ENCODE results near the gene CLASP1.
A peak's percentile ranks its signal among the peaks of the same experiment; 100 is the strongest.
"Not testable (repeated sequence)": the region's sequence is repeated elsewhere in the genome, so short reads cannot be mapped to it uniquely, and the experiment has no call there.

CLASP1 gene

DNA sequence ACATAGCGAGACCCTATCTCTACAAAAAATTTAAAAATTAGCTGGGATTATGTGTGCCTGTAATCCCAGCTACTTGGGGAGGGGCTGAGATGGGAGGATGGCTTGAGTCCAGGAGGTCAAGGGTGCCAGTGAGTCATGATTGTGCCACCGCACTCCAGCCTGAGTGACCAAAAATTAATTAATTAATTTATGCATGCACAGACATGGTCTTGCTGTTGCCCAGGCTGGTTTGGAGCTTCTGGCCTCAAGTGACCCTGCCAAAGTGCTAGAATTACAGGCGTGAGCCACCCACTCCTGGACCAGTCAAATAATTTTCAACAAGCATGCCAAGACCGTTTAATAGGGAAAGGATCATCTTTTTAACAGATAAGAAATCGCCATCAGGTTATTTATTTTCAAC lies 306.5 kb downstream of the CLASP1 start:
- Mint-ChIP-seq H3K4me1 (ENCODE audit: low read depth in 2 of 2) (no peaks in the 10 kb centered on the region), H3K27ac (no peak overlapping the region), H3K9me3 (no peaks in the 10 kb centered on the region), H3K4me3 (no peak overlapping the region), H3K36me3 (ENCODE audit: insufficient read depth) (peaks cover 64% of the 10 kb centered on the region), H3K27me3 (no peaks in the 10 kb centered on the region)
- no peak for DNase-seq
- no peak for ATAC-seq (replicated peaks)

DNA sequence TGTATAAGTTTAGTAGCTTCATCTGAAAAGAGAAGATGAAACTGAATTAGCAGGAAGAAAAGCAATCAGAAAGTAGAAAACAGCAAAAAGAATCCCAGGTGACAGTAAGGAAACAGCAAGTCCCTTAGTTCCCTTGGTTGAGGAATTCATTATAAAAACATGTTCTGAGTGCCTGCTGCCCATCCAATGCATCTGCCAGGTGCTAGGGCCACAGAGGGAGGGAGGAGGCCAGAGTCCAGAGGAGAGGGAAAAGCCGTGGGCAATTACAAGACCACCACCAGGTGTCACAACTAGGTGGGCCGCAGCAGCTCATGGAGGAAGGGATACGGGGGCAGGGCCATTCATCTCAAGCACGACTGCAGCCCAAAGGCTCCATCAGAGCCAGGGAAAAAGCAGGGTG lies 308.3 kb downstream of the CLASP1 start:
- Mint-ChIP-seq H3K4me1 (ENCODE audit: low read depth in 2 of 2) (peaks cover 0 to 2% of the 10 kb centered on the region in 2 donors), H3K27me3 (no peaks in the 10 kb centered on the region)
- ATAC-seq (replicated peaks) = no peak

GRCh38 chr2:121338281-121338680 lies 311.0 kb downstream of the CLASP1 start:
- no peaks in the 10 kb centered on the region for H3K27me3 Mint-ChIP-seq
- H3K9me3 Mint-ChIP-seq = no peaks in the 10 kb centered on the region
- H3K4me1 Mint-ChIP-seq (ENCODE audit: low read depth in 2 of 2) = peaks cover 2 to 7% of the 10 kb centered on the region in 2 donors
- H3K36me3 Mint-ChIP-seq (ENCODE audit: insufficient read depth) = peaks cover 34% of the 10 kb centered on the region
- no peak for ATAC-seq (replicated peaks)
- H3K27ac Mint-ChIP-seq = no peak overlapping the region
- no peak overlapping the region for H3K4me3 Mint-ChIP-seq
- DNase-seq = no peak

More for the DNA sequence above, 308.3 kb downstream of the CLASP1 start:
- peaks cover 55% of the 10 kb centered on the region for H3K36me3 Mint-ChIP-seq (ENCODE audit: insufficient read depth)
- H3K4me3 Mint-ChIP-seq = no peak overlapping the region
- peak overlapping the region; percentile 11 to 72 for H3K27ac Mint-ChIP-seq
- H3K9me3 Mint-ChIP-seq = no peaks in the 10 kb centered on the region
- DNase-seq = no peak

GRCh38 chr2:121336528-121337294 lies 312.6 kb downstream of the CLASP1 start:
- no peak overlapping the region for H3K4me3 Mint-ChIP-seq
- no peaks in the 10 kb centered on the region for H3K9me3 Mint-ChIP-seq
- peak overlapping the region; percentile 46 to 61 for H3K27ac Mint-ChIP-seq
- H3K36me3 Mint-ChIP-seq (ENCODE audit: insufficient read depth) = peaks cover 27% of the 10 kb centered on the region
- no peaks in the 10 kb centered on the region for H3K27me3 Mint-ChIP-seq
- ATAC-seq (replicated peaks) (no peak), DNase-seq (no peak)
- peaks cover 2 to 8% of the 10 kb centered on the region in 2 donors for H3K4me1 Mint-ChIP-seq (ENCODE audit: low read depth in 2 of 2)

DNA sequence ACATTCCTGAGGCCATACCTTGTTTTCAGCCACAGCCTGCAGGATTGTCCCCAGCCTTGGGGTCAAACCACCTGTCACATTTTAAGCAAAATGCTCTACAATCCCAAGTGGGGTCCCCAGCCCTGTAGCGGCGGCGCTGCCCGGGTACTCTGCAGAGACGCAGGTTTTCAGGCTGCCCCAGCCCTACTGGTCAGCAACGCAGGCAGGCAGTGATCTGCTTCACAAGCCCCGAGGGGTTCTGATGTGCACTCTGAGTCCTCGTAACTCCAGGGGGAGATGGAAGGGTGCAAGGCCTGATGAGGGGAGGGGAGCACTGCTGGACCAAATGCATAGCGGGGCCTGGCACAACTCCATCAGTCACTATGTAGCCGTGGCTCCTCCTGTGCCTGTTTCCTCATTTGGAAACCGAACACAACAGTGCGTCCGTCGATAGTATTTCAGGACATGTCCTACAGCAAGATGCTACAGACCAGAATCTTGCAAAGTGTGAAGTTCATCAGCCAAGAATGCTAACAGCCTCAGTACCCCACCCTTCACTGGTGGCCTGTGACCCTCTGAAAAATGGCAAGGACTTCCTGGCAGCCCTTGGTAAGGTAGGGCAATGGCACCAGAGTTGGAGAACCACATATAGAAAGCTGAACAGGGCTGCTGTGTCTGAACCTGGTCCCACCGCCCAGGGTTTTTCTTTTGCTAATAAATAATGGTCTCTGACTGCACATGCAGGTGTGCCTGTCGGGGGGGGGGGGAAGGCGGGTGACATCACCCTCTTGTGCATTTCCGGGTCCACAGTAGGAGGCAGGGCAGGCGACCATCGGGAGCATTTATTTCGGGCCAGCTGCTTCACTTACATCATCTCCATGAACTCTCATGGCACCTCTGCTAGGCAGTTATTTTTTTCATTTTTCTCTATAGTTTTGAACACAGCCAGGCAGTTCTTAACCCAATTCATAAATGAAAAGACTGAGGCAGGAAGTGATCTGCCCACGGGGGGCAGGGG lies 313.7 kb downstream of the CLASP1 start:
- peaks cover 0 to 4% of the 10 kb centered on the region in 2 donors for H3K27me3 Mint-ChIP-seq
- DNase-seq (no peak), ATAC-seq (replicated peaks) (no peak)
- H3K27ac Mint-ChIP-seq = peak overlapping the region in 1 of 2 donors; percentile 61
- no peaks in the 10 kb centered on the region for H3K9me3 Mint-ChIP-seq
- peaks cover 23% of the 10 kb centered on the region for H3K36me3 Mint-ChIP-seq (ENCODE audit: insufficient read depth)
- H3K4me1 Mint-ChIP-seq (ENCODE audit: low read depth in 2 of 2) = peaks cover 2 to 8% of the 10 kb centered on the region in 2 donors
- peak overlapping the region in 1 of 2 donors; percentile 48 for H3K4me3 Mint-ChIP-seq

DNA sequence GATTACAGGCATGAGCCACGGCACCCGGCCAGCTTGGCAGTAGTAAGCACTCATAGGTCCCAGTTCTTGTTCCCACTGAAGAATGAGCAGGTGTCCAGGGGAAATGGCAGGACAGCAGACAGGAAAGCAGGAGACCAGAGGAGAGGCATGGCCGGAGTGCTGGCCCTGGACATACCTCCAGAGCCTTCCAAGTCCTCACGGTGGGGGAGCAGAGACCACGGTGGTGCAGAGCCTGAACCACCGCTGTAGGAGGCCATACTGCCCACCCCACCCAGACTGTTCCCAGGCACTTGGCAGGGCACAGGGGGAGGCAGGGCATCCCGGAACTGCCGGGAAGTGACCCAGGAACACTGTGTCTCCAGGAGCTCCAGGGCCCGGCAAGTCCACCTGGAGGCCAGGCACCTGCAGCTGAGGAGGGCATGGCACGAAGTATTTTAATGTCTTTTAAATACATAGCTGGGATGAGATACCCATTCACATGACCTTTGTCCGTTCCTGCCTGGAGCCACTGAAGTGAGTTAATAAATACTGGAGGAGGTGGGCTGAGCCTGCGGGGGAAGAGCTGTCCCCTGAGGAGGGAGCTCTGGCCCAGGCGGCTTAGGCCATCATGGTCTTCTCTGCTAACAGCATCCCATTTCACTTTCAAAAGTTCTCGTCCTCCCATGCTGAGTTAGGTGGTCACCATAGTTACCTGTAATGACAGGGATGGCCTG lies 314.5 kb downstream of the CLASP1 start:
- peaks cover 16% of the 10 kb centered on the region for H3K36me3 Mint-ChIP-seq (ENCODE audit: insufficient read depth)
- H3K9me3 Mint-ChIP-seq = no peaks in the 10 kb centered on the region
- peaks cover 2 to 8% of the 10 kb centered on the region in 2 donors for H3K4me1 Mint-ChIP-seq (ENCODE audit: low read depth in 2 of 2)
- no peak for ATAC-seq (replicated peaks)
- peaks cover 0 to 10% of the 10 kb centered on the region in 2 donors for H3K27me3 Mint-ChIP-seq
- H3K4me3 Mint-ChIP-seq = no peak overlapping the region
- peak overlapping the region in 1 of 2 donors; percentile 79 for H3K27ac Mint-ChIP-seq
- no peak for DNase-seq

- ATAC-seq (replicated peaks) = no peak
- Mint-ChIP-seq H3K36me3 (ENCODE audit: insufficient read depth) (peaks cover 13% of the 10 kb centered on the region), H3K4me1 (ENCODE audit: low read depth in 2 of 2) (peaks cover 2 to 8% of the 10 kb centered on the region in 2 donors), H3K27me3 (peaks cover 0 to 18% of the 10 kb centered on the region in 2 donors), H3K27ac (peak overlapping the region in 1 of 2 donors; percentile 79), H3K9me3 (no peaks in the 10 kb centered on the region), H3K4me3 (peak overlapping the region in 1 of 2 donors; percentile 29)
- no peak for DNase-seq
Measured at GRCh38 chr2:121333834-121334558, 315.3 kb downstream of the CLASP1 start.

DNA sequence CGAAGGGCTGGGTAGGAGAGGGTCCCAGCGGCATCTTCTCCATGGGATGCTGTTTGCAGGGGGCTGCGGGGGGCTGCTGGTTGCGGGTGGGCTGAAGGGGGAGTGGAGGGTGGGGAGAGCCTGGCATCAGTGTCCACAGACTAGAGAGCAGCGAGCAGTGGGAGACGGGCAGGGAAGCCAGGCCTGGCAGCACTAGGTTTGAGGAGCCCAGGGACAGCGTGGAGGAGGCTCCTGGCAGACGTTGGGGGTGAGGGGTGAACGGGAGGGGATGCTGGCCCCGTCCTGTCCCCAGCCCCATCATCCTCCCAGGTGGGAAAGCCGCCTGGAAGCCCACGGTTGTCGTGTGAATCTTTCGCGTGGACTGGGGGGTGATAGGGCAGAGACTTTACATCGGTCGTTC lies 316.0 kb downstream of the CLASP1 start:
- H3K27me3 Mint-ChIP-seq = peaks cover 0 to 19% of the 10 kb centered on the region in 2 donors
- H3K36me3 Mint-ChIP-seq (ENCODE audit: insufficient read depth) = peaks cover 13% of the 10 kb centered on the region
- ATAC-seq (replicated peaks) = no peak

GRCh38 chr2:121331324-121331723 lies 317.9 kb downstream of the CLASP1 start:
- DNase-seq; H3K4me3 Mint-ChIP-seq; H3K27ac Mint-ChIP-seq; ATAC-seq (replicated peaks); H3K36me3 Mint-ChIP-seq (ENCODE audit: insufficient read depth); H3K9me3 Mint-ChIP-seq; H3K4me1 Mint-ChIP-seq (ENCODE audit: low read depth in 2 of 2): not testable (repeated sequence)
- peaks cover 0 to 19% of the 10 kb centered on the region in 2 donors for H3K27me3 Mint-ChIP-seq

More for the DNA sequence above, 316.0 kb downstream of the CLASP1 start:
- DNase-seq = no peak
- Mint-ChIP-seq H3K9me3 (no peaks in the 10 kb centered on the region), H3K4me3 (peak overlapping the region in 1 of 2 donors; percentile 10), H3K4me1 (ENCODE audit: low read depth in 2 of 2) (peaks cover 2 to 8% of the 10 kb centered on the region in 2 donors), H3K27ac (peak overlapping the region in 1 of 2 donors; percentile 79)

DNA sequence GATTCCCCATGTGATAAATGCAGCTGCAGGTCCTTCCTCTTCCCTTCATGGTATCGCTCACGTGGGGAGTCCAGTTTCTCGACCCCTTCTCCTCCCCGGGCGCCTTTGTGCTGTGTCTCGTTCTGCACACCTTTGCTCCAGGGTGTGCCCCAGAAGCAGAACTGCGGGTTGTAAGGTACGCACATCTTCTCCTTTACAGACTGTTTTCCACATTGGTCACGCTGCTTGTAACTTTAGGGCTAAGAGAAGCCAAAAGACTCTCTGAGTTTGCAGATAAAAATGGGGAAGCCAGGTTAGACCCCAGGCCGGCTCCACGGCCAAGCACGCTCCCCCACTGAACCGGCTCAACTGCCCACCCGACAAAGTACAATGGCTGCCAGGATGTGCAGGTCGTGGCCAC lies 318.3 kb downstream of the CLASP1 start:
- H3K36me3 Mint-ChIP-seq (ENCODE audit: insufficient read depth) = peaks cover 3% of the 10 kb centered on the region
- H3K4me3 Mint-ChIP-seq = no peak overlapping the region
- H3K27me3 Mint-ChIP-seq = peaks cover 0 to 19% of the 10 kb centered on the region in 2 donors
- DNase-seq (no peak), ATAC-seq (replicated peaks) (no peak)
- no peaks in the 10 kb centered on the region for H3K9me3 Mint-ChIP-seq
- H3K4me1 Mint-ChIP-seq (ENCODE audit: low read depth in 2 of 2) = peaks cover 0 to 11% of the 10 kb centered on the region in 2 donors
- no peak overlapping the region for H3K27ac Mint-ChIP-seq

- Mint-ChIP-seq H3K4me1 (ENCODE audit: low read depth in 2 of 2) (peaks cover 0 to 12% of the 10 kb centered on the region in 2 donors), H3K9me3 (no peaks in the 10 kb centered on the region), H3K4me3 (no peak overlapping the region), H3K27me3 (peaks cover 0 to 27% of the 10 kb centered on the region in 2 donors), H3K36me3 (ENCODE audit: insufficient read depth) (peaks cover 3% of the 10 kb centered on the region), H3K27ac (no peak overlapping the region)
- ATAC-seq (replicated peaks) = no peak
- DNase-seq = no peak
Measured at GRCh38 chr2:121329786-121330185, 319.5 kb downstream of the CLASP1 start.

GRCh38 chr2:121326628-121327027 lies 322.6 kb downstream of the CLASP1 start:
- peaks cover 3% of the 10 kb centered on the region for H3K36me3 Mint-ChIP-seq (ENCODE audit: insufficient read depth)
- ATAC-seq (replicated peaks) = no peak
- no peak overlapping the region for H3K4me3 Mint-ChIP-seq
- H3K27ac Mint-ChIP-seq = no peak overlapping the region
- peaks cover 0 to 37% of the 10 kb centered on the region in 2 donors for H3K27me3 Mint-ChIP-seq
- H3K4me1 Mint-ChIP-seq (ENCODE audit: low read depth in 2 of 2) = peaks cover 0 to 4% of the 10 kb centered on the region in 2 donors
- no peaks in the 10 kb centered on the region for H3K9me3 Mint-ChIP-seq
- no peak for DNase-seq

Measured in effector memory CD8-positive, alpha-beta T cell (primary cell).